GM23338 (cell line): ENCODE measurements around the gene BNIP1. TPM values are rescaled to one million over a fixed set of nuclear protein-coding genes. Genes with fewer than 3 reads are reported as not detected.

ENCODE experiments used
- ATAC-seq: fragments of 200-7000 bp; cut with Tn5 transposase; 3 replicates; pipeline ENCODE4 v1.9.1; 2020
- DNase-seq: peaks from one replicate; pipeline ENCODE4 v3.0.0-alpha.2; 2015; ENCODE audit warnings: low spot score
- H2AFZ ChIP-seq: fragments of 200-600 bp; sonication (generic); 2 replicates; pipeline ENCODE4 v1.8.0; 2016; ENCODE audit warnings: antibody characterized with exemption, mild to moderate bottlenecking, moderate library complexity
- H3F3A ChIP-seq: fragments of 200-600 bp; sonication (generic); replicated peaks from 2 replicates; pipeline ENCODE4 v1.8.0; 2017; ENCODE audit warnings: antibody characterized with exemption, mixed run types, low read depth
- H3K27ac ChIP-seq: fragments of 200-600 bp; sonication (generic); 2 replicates; pipeline ENCODE4 v1.6.1; 2016; ENCODE audit warnings: low read depth
- H3K27me3 ChIP-seq: fragments of 200-600 bp; sonication (generic); 2 replicates; pipeline ENCODE4 v1.8.0; 2016; ENCODE audit warnings: mild to moderate bottlenecking, mixed run types, moderate library complexity; ENCODE audit not compliant: insufficient read depth
- H3K36me3 ChIP-seq: fragments of 200-600 bp; sonication (generic); 2 replicates; pipeline ENCODE4 v1.8.0; 2016; ENCODE audit warnings: mild to moderate bottlenecking; ENCODE audit not compliant: insufficient read depth
- H3K4me1 ChIP-seq: fragments of 200-600 bp; sonication (generic); 2 replicates; pipeline ENCODE4 v1.8.0; 2016; ENCODE audit warnings: mild to moderate bottlenecking, moderate library complexity; ENCODE audit not compliant: insufficient read depth
- H3K4me2 ChIP-seq: fragments of 200-600 bp; sonication (generic); 2 replicates; pipeline ENCODE4 v1.7.1; 2017; ENCODE audit warnings: mixed run types
- H3K4me3 ChIP-seq: fragments of 200-600 bp; sonication (generic); 2 replicates; pipeline ENCODE4 v1.6.1; 2016; ENCODE audit warnings: mixed run types
- H3K79me2 ChIP-seq: fragments of 200-600 bp; sonication (generic); replicated peaks from 2 replicates; pipeline ENCODE4 v1.8.0; 2017; ENCODE audit warnings: mild to moderate bottlenecking; ENCODE audit not compliant: insufficient read depth
- H3K9me2 ChIP-seq: fragments of 200-600 bp; sonication (generic); 2 replicates; pipeline ENCODE4 v1.8.0; 2017; ENCODE audit not compliant: insufficient read depth
- H4K20me1 ChIP-seq: fragments of 200-600 bp; sonication (generic); replicated peaks from 2 replicates; pipeline ENCODE4 v1.8.0; 2017; ENCODE audit warnings: mild to moderate bottlenecking; ENCODE audit not compliant: insufficient read depth
- H3K27ac Mint-ChIP-seq: 2 replicates; pipeline ENCODE4 v1.8.0; 2020; ENCODE audit warnings: inconsistent platforms, mild to moderate bottlenecking, moderate library complexity, mixed read lengths
- H3K27me3 Mint-ChIP-seq: 3 replicates; pipeline ENCODE4 v1.8.0; 2022; ENCODE audit warnings: low read depth, mild to moderate bottlenecking, moderate library complexity, mixed read lengths, inconsistent platforms; ENCODE audit not compliant: insufficient read depth, poor library complexity
- H3K36me3 Mint-ChIP-seq: 3 replicates; pipeline ENCODE4 v1.8.0; 2021; ENCODE audit warnings: low read depth, mild to moderate bottlenecking, inconsistent platforms, moderate library complexity, mixed read lengths
- H3K4me1 Mint-ChIP-seq: 3 replicates; pipeline ENCODE4 v1.8.0; 2020; ENCODE audit warnings: mild to moderate bottlenecking, inconsistent platforms, mixed read lengths
- H3K4me3 Mint-ChIP-seq: 3 replicates; pipeline ENCODE4 v1.8.0; 2021; ENCODE audit warnings: moderate library complexity, mild to moderate bottlenecking, inconsistent platforms, mixed read lengths
- H3K9me3 Mint-ChIP-seq: 3 replicates; pipeline ENCODE4 v1.8.0; 2020; ENCODE audit warnings: moderate library complexity, mild to moderate bottlenecking, inconsistent platforms, mixed read lengths
- CREB1 ChIP-seq: fragments of 250-450 bp; sonication (Bioruptor Pico); IDR thresholded peaks from 2 replicates; pipeline ENCODE4 v1.5.0; 2020; ENCODE audit warnings: low read depth, mild to moderate bottlenecking, moderate library complexity
- ZNF462 ChIP-seq: fragments of 250-450 bp; sonication (Bioruptor Pico); IDR thresholded peaks from 2 replicates; pipeline ENCODE4 v1.5.0; 2020; ENCODE audit warnings: mild to moderate bottlenecking, moderate library complexity
- polyA plus RNA-seq: library from polyadenylated mRNA; unstranded; fragments of >200 nt; fragmentation: Nextera tagmentation; extraction: Ambion mirVana; gene quantifications from 2 replicates; pipeline ENCODE4 v1.2.1, GENCODE V29; 2016
- total RNA-seq: library from RNA; depleted of rRNA; stranded (reverse); fragments of >200 nt; shearing (Covaris generic); gene quantifications from 2 replicates; pipeline ENCODE4 v1.2.3, GENCODE V29; 2014
- TF ChIP-seq, protein P1 (sequence below), 2 experiments: fragments of 200-600 bp in 1 of 2; sonication (generic) in 1 of 2; conservative IDR thresholded peaks; 2 replicates each; pipeline versions ENCODE4 v1.5.1 to v1.6.1; 2016 to 2017; ENCODE audit warnings: antibody characterized with exemption in 2 of 2, low read depth in 2 of 2, mild to moderate bottlenecking in 2 of 2, moderate library complexity in 1 of 2

The BNIP1 gene
- total and polyA plus RNA-seq, 2 experiments from 2014 or later = 12.1 to 17.0 TPM

- Histone ChIP-seq H3K4me3 (no peak overlapping the region), H3K9me2 (no peaks in the 10 kb centered on the region), H3K4me2 (no peak overlapping the region), H3K79me2 (no peaks in the 10 kb centered on the region), H2AFZ (no peak overlapping the region), H3K36me3 (peaks cover 4% of the 10 kb centered on the region; the same call in 1 of the 2 replicates), H3K4me1 (no peaks in the 10 kb centered on the region), H4K20me1 (0 out of 2 replicates have a peak, but pooled peaks cover 4% of the 10 kb centered on the region), H3K27ac (no peak overlapping the region), H3F3A (no peaks in the 10 kb centered on the region), H3K27me3 (no peaks in the 10 kb centered on the region)
- Mint-ChIP-seq H3K36me3 (peaks cover 11% of the 10 kb centered on the region; the same call in 2 of the 3 replicates), H3K4me3 (no peak overlapping the region), H3K27ac (no peak overlapping the region), H3K4me1 (no peaks in the 10 kb centered on the region), H3K27me3 (peaks cover 4% of the 10 kb centered on the region), H3K9me3 (no peaks in the 10 kb centered on the region; the same call in 2 of the 3 replicates)
- ATAC-seq (peak; percentile 79), DNase-seq (peak; percentile 33)
- TF ChIP-seq ZNF462 (CRISPR knock-in tag) (no peak), CREB1 (CRISPR knock-in tag) (no peak)
- TF ChIP-seq, protein P1, sequence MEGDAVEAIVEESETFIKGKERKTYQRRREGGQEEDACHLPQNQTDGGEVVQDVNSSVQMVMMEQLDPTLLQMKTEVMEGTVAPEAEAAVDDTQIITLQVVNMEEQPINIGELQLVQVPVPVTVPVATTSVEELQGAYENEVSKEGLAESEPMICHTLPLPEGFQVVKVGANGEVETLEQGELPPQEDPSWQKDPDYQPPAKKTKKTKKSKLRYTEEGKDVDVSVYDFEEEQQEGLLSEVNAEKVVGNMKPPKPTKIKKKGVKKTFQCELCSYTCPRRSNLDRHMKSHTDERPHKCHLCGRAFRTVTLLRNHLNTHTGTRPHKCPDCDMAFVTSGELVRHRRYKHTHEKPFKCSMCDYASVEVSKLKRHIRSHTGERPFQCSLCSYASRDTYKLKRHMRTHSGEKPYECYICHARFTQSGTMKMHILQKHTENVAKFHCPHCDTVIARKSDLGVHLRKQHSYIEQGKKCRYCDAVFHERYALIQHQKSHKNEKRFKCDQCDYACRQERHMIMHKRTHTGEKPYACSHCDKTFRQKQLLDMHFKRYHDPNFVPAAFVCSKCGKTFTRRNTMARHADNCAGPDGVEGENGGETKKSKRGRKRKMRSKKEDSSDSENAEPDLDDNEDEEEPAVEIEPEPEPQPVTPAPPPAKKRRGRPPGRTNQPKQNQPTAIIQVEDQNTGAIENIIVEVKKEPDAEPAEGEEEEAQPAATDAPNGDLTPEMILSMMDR (conservative IDR thresholded peaks at IDR 0.05; ENCODE audit: low read depth in 2 of 2) = peak in 1 of 2 experiments; percentile 42; a peak in 2 of 4 replicates
Measured at GRCh38 chr5:173163219-173163618, 18.9 kb downstream of the BNIP1 start.
